ENCODE measurements around the gene TNFAIP8L1.

TNFAIP8L1 gene

GRCh38 chr19:4647676-4648644 lies 8.6 kb downstream of the TNFAIP8L1 start:
- TF ChIP-seq CTCF (IDR thresholded peaks at IDR 0.05; ENCODE audit: borderline replicate concordance, insufficient read depth, low read depth, low read length) = 0 out of 2 replicates have a peak, but pooled peaks have one; percentile 3
- H3K4me3 ChIP-seq (ENCODE audit: low read depth, low read length) = peak overlapping the region; percentile 6

GRCh38 chr19:4649392-4650047 lies 10.2 kb downstream of the TNFAIP8L1 start:
- TF ChIP-seq CTCF (IDR thresholded peaks at IDR 0.05; ENCODE audit: borderline replicate concordance, insufficient read depth, low read depth, low read length) = no peak
- no peak overlapping the region for H3K4me3 ChIP-seq (ENCODE audit: low read depth, low read length)

DNA sequence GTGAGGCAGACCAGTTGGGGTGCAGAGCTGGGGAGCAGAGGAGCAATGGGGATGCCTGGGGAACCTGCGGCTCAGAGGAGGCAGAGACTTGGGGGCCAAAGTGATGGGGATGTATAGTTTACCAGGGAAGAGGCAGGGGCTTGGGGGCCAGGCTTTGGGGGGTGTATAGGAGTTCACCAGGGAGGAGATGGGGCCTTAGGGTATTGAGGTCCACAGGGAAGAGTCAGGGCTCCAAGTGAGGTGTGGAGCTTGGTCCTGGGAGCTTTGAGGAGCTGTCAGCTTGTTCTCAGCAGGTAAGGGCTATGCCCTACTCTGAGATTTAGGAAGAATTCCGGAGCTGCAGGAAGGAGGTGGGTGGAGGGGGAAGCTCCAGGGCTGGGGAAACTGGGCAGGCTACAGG lies 10.8 kb downstream of the TNFAIP8L1 start:
- no peak for TF ChIP-seq CTCF (IDR thresholded peaks at IDR 0.05; ENCODE audit: borderline replicate concordance, insufficient read depth, low read depth, low read length)

GRCh38 chr19:4652075-4652474 lies 12.8 kb downstream of the TNFAIP8L1 start:
- TF ChIP-seq CTCF (IDR thresholded peaks at IDR 0.05; ENCODE audit: borderline replicate concordance, insufficient read depth, low read depth, low read length) = no peak
- H3K4me3 ChIP-seq (ENCODE audit: low read depth, low read length) = no peak overlapping the region

More for the DNA sequence above, 10.8 kb downstream of the TNFAIP8L1 start:
- H3K4me3 ChIP-seq (ENCODE audit: low read depth, low read length) = no peak overlapping the region

DNA sequence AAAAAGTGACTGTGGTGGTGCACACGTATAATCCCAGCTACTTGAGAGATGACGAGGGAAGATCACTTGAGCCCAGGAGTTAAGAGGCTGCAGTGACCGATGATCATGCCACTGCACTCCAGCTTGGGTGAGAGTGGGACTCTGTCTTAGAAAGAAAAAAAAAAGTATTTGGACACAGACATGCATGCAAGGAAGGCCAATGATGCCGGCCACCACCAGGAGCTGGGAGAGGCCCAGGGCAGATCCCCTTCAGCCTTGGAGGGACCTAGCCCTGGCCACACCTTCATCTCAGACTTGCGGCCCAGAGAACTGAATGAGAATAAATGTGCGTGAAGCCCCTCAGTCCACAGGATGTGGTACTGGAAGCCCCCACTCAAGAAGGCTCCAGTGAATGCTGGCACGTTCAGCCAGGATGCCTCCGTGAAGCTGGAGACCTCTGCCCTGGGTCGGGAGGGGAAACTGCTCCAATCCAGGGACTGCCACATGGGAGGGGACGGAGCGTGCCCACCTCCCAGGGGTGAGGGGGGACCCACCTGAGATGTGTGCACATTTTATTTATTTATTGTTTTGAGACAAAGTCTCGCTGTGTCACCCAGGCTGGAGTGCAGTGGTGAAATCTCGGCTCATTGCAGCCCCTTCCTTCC lies 14.6 kb downstream of the TNFAIP8L1 start:
- TF ChIP-seq CTCF (IDR thresholded peaks at IDR 0.05; ENCODE audit: borderline replicate concordance, insufficient read depth, low read depth, low read length) = no peak
- no peak overlapping the region for H3K4me3 ChIP-seq (ENCODE audit: low read depth, low read length)

GRCh38 chr19:4654437-4655361 lies 15.4 kb downstream of the TNFAIP8L1 start:
- TF ChIP-seq CTCF (IDR thresholded peaks at IDR 0.05; ENCODE audit: borderline replicate concordance, insufficient read depth, low read depth, low read length) = no peak
- H3K4me3 ChIP-seq (ENCODE audit: low read depth, low read length) = no peak overlapping the region
